Activated T-cell treated with anti-CD3 and anti-CD28 coated beads for 1 hour (primary cell): Measurements from ENCODE around the gene CEBPE.

Experiments used
- DNase-seq: peaks from one replicate; pipeline ENCODE4 v3.0.0-alpha.2; 2020; ENCODE audit warnings: low read depth

The CEBPE gene

DNA sequence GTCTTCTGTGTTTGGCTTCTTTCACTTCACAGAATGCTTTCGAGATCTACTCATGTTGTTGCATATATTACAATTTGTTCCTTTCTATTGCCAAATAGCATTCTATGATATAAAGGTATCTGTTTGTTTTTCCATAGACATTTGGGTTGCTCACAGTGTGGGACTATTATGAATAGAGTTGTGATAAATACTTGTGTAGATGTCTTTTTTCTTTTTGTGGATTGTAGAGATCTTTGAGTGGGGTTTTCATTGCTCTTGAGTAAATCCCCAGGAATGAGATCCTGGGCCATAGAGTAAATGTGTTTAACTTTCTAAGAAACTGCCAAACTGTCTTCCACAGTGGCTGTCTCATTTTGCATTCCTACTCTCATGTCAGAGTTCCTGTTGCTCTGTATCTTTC is 24.9 kb upstream of the CEBPE start:
- DNase-seq, result no peak

GRCh38 chr14:23142826-23143225 is 23.8 kb upstream of the CEBPE start:
- no peak for DNase-seq

DNA sequence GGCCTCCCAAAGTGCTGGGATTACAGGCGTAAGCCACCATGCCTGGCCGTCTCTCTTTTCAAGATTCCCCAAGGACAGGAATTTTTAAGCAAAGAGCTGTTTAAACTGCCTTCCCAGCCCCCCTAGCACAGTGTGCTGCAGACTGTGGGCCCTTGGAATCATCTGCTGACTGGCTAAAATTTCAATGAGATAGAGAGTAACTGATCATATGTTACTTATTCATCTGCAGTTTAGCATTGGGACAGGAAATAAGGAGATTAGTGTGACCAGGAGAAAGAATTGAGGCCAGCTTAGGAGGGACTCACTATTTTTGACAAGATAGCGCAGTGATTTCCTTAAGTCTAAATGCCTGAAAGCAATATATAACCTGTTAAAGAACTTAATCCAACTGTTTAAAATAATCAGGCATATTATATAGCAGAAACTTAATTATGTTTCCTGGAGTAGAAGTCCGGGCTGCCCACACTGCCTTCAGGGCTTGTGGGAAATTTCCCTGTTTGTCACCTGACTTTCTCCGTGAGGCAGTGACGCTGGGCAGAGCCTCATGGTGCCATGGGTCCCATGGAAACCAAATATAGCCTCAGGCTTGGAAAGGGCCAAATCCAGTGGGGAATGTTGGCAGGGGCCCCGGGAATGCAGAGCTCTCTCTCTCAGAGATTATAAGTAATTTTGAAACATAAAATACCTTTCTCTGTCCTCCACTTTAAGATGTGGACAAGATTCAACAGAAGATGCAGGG is 22.8 kb upstream of the CEBPE start:
- no peak for DNase-seq

DNA sequence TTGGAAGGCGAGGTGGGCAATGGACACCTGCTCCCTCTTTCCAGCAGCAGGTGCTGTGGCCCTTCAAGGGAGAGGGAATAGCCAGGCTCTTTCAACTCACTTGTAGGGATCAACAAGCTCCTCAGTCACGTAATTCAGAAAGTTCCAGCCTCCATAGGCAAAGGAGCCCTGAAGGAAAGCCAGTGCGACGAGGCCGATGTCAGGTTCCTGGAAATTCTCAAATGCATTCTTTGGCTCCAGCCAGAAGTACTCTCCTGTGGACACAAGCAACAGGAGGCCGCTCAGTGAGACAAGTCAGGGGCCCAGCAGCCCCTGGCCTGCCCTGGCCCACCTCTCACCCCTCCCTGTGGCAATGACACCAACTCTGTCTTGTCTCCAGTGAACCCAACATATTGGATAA is 21.3 kb upstream of the CEBPE start:
- DNase-seq, result no peak

- DNase-seq, result no peak
These were observed 20.8 kb upstream of the CEBPE start for GRCh38 chr14:23139874-23140273.

- DNase-seq, result no peak
These were observed 18.9 kb upstream of the CEBPE start for GRCh38 chr14:23137813-23138535.

GRCh38 chr14:23137192-23137812 is 18.2 kb upstream of the CEBPE start:
- no peak for DNase-seq

- DNase-seq, result no peak
These were observed 17.6 kb upstream of the CEBPE start for GRCh38 chr14:23136566-23137133.

- no peak for DNase-seq
These were observed 13.9 kb upstream of the CEBPE start for GRCh38 chr14:23132970-23133369.

- DNase-seq, result no peak
These were observed 12.4 kb upstream of the CEBPE start for GRCh38 chr14:23131482-23131881.

DNA sequence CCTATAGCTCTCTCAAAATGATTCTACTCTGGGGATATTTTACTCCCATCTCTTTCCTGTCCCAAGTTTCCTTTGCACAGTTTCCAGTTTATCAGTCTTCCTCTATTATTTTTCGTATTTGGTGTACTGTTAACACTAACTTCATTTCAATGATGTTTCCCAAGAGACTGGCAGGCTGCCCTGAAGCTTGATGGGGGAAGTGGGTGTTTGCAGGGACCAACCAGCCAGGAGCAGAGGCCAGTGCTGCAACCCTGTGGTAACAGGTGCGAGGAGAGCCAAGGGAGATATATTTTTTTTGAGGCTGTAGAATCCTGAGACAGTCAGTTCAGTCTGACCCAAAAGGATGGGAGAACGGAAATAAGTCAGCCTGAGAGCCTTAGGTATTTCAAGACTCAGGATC is 11.8 kb upstream of the CEBPE start:
- DNase-seq, result no peak

DNA sequence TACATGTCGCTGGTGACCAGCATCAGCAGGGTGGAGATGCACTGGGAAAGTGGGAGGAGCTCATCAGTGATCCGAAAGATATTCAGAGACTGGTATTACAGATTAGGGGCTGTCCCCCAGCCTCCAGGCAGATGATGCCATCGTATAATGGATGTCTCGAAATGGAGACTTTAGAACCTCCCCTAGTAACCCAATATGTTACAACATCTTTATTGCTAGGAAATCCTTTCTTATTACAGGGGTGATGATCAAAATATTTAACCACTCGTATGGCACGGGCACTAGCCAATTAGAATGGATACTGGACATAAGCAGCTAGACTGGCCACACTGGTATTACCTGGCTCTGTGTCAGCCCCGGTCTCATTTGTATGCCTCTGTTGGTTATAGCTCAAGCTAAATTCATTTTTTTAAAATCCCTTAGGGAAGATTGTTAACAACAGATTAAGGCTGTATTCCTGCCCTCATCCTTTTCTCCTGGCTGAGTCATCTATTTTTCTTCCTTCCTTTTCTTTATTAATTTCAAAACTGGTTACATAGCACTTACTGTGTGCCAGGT is 10.8 kb upstream of the CEBPE start:
- DNase-seq, result no peak

- DNase-seq, result no peak
These were observed 10.1 kb upstream of the CEBPE start for GRCh38 chr14:23128969-23129758.

- DNase-seq, result no peak
These were observed 8.8 kb upstream of the CEBPE start for GRCh38 chr14:23127861-23128260.

GRCh38 chr14:23126548-23127278 is 7.7 kb upstream of the CEBPE start:
- DNase-seq, result no peak

GRCh38 chr14:23125933-23126524 is 7.0 kb upstream of the CEBPE start:
- DNase-seq, result no peak

DNA sequence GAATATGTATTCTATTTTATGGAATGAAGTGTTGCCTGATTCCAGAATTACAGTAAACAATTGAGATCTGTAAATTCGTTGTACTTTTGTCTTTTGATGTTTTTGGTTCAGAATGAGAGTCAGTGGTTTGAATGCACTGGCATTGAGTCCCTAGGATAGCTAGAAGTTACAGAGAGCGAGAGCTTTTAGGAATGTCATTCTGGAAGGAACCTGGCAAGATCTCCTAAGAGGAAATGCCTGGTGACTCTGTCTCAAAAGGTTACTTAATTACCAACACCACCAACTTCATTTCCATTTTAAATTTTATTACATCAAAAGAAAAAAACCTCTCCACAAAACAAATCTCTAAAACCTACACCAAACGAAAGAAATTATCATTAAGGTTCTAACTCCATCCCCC is 6.0 kb upstream of the CEBPE start:
- no peak for DNase-seq

GRCh38 chr14:23124337-23124954 is 5.4 kb upstream of the CEBPE start:
- no peak for DNase-seq

- no peak for DNase-seq
These were observed 4.4 kb upstream of the CEBPE start for GRCh38 chr14:23123419-23123818.

DNA sequence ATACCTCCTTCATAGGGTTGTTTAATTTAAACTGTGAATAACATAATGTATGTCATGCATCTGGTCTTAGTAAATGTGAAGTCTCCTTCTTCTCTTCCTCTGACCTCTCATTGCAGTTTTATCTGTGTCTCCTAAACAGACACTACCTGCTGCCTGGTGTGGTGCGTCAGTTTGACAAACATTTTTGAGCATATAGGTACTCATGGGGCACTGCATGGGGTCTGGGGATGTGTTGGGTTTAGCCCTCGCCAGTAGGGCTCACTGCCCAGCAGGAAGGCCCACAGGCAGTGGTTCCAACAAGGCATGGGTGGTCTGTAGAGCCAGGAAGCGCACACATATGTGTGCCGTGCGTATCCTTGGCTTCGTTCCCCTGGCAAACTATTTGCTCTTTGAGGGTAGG is 3.0 kb upstream of the CEBPE start:
- DNase-seq, result no peak
